Esophagus squamous epithelium (tissue), 4 donors: Measurements from ENCODE around the gene TDRD7.

ENCODE experiments used
- POLR2A ChIP-seq, 4 donors: fragments of 450-650 bp; IDR thresholded peaks; one replicate each; pipeline ENCODE4 v1.6.1; 2017; ENCODE audit warnings: antibody characterized with exemption in 4 of 4, mild to moderate bottlenecking in 4 of 4, moderate library complexity in 3 of 4
- TF ChIP-seq, protein P1 (sequence below), 6 experiments: fragments of 450-650 bp in 4 of 6; fragments of 200-600 bp in 2 of 6; sonication (generic) in 2 of 6; IDR thresholded peaks; one replicate each; pipeline ENCODE4 v1.5.1; 2016 to 2019; ENCODE audit warnings: antibody characterized with exemption in 6 of 6, mild to moderate bottlenecking in 4 of 6, moderate library complexity in 4 of 6

- TF ChIP-seq, protein P1, sequence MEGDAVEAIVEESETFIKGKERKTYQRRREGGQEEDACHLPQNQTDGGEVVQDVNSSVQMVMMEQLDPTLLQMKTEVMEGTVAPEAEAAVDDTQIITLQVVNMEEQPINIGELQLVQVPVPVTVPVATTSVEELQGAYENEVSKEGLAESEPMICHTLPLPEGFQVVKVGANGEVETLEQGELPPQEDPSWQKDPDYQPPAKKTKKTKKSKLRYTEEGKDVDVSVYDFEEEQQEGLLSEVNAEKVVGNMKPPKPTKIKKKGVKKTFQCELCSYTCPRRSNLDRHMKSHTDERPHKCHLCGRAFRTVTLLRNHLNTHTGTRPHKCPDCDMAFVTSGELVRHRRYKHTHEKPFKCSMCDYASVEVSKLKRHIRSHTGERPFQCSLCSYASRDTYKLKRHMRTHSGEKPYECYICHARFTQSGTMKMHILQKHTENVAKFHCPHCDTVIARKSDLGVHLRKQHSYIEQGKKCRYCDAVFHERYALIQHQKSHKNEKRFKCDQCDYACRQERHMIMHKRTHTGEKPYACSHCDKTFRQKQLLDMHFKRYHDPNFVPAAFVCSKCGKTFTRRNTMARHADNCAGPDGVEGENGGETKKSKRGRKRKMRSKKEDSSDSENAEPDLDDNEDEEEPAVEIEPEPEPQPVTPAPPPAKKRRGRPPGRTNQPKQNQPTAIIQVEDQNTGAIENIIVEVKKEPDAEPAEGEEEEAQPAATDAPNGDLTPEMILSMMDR (IDR thresholded peaks at IDR 0.05): no peak
- TF ChIP-seq POLR2A (IDR thresholded peaks at IDR 0.05): no peak
Measured at GRCh38 chr9:97445119-97445701, 33.3 kb downstream of the TDRD7 start.
